Naive B cell (primary cell): ENCODE data around the gene PIK3R5. TPM values are rescaled to one million over a fixed set of nuclear protein-coding genes. Genes with fewer than 3 reads are reported as not detected.
A peak's percentile ranks its signal among the peaks of the same experiment; 100 is the strongest.

ENCODE experiments used
- ATAC-seq, 2 donors: fragments of 150-1000 bp; cut with Tn5 transposase; 2 replicates each; pipeline ENCODE4 v1.10.0; 2021; ENCODE audit warnings: low read depth in 2 of 2, mild to moderate bottlenecking in 2 of 2, moderate library complexity in 2 of 2
- DNase-seq: peaks from one replicate; pipeline ENCODE4 v3.0.0; 2022
- H3K27ac Mint-ChIP-seq, 6 donors: one replicate each; pipeline ENCODE4 v1.8.0; 2020 to 2022; ENCODE audit warnings: mild to moderate bottlenecking in 6 of 6, mixed read lengths in 6 of 6, moderate library complexity in 5 of 6, inconsistent platforms in 2 of 6
- H3K27me3 Mint-ChIP-seq, 3 donors: one replicate each; pipeline ENCODE4 v1.8.0; 2021 to 2022; ENCODE audit warnings: mixed read lengths in 3 of 3, mild to moderate bottlenecking in 1 of 3
- H3K36me3 Mint-ChIP-seq, 2 donors: one replicate each; pipeline ENCODE4 v1.8.0; 2020 to 2022; ENCODE audit warnings: mixed read lengths in 2 of 2, inconsistent platforms in 1 of 2, mild to moderate bottlenecking in 1 of 2
- H3K4me1 Mint-ChIP-seq, 3 donors: one replicate each; pipeline ENCODE4 v1.8.0; 2020 to 2022; ENCODE audit warnings: mixed read lengths in 3 of 3, inconsistent platforms in 1 of 3, mild to moderate bottlenecking in 1 of 3, moderate library complexity in 1 of 3
- H3K4me3 Mint-ChIP-seq, 8 donors: one replicate each; pipeline ENCODE4 v1.8.0; 2020 to 2022; ENCODE audit warnings: mild to moderate bottlenecking in 8 of 8, mixed read lengths in 8 of 8, moderate library complexity in 8 of 8, inconsistent platforms in 2 of 8
- H3K9me3 Mint-ChIP-seq, 7 donors: one replicate each; pipeline ENCODE4 v1.8.0; 2020 to 2022; ENCODE audit warnings: mixed read lengths in 7 of 7, mild to moderate bottlenecking in 5 of 7, inconsistent platforms in 2 of 7, moderate library complexity in 1 of 7
- polyA plus RNA-seq, 6 donors: library from polyadenylated mRNA; unstranded; fragments of 300-500 nt; fragmentation: Illumina TruSeq; gene quantifications; one replicate each; pipeline ENCODE4 v1.2.3, GENCODE V29; 2021; ENCODE audit warnings: low read depth in 6 of 6

Gene PIK3R5
- polyA plus RNA-seq, 6 donors from 2014 or later, result 9.7 to 24.8 (median 11.7) TPM

- H3K4me1 Mint-ChIP-seq, result no peaks in the 10 kb centered on the region
- ATAC-seq, result no peak
- H3K36me3 Mint-ChIP-seq, result no peaks in the 10 kb centered on the region
- H3K27ac Mint-ChIP-seq, result no peak overlapping the region
- no peak overlapping the region for H3K4me3 Mint-ChIP-seq
- no peaks in the 10 kb centered on the region for H3K27me3 Mint-ChIP-seq
- no peak for DNase-seq
- peaks cover 0 to 21% (median 5%) of the 10 kb centered on the region in 7 donors for H3K9me3 Mint-ChIP-seq
Measured at GRCh38 chr17:8975091-8975725, 9.7 kb upstream of the PIK3R5 start.

DNA sequence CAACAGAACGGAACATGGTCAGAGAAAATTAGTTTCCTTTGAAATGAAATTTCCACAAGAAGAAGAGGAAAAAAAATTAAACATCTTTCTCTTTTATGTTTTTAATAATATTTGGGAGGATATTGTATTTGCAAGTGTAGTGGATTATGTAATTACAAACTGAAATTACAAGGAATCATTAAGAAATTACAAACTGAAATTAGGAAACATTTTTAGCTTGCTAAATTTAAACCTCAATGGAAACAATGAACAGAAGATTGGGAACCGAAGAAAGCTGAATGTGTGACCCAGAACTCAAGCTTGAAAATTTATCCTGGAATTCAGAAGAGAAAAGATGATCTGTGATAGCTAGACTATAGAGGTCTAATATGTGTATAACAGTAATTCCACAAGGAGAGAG is 4.4 kb upstream of the PIK3R5 start:
- peaks cover 21 to 56% (median 26%) of the 10 kb centered on the region in 7 donors for H3K9me3 Mint-ChIP-seq
- H3K27ac Mint-ChIP-seq, result peak overlapping the region in 1 of 6 donors; percentile 94
- H3K4me3 Mint-ChIP-seq, result no peak overlapping the region
- peaks cover 19 to 25% (median 23%) of the 10 kb centered on the region in 3 donors for H3K4me1 Mint-ChIP-seq
- no peaks in the 10 kb centered on the region for H3K27me3 Mint-ChIP-seq
- H3K36me3 Mint-ChIP-seq, result peaks cover 24 to 32% of the 10 kb centered on the region in 2 donors
- no peak for DNase-seq
- ATAC-seq, result no peak

- no peaks in the 10 kb centered on the region for H3K27me3 Mint-ChIP-seq
- ATAC-seq, result no peak
- peak overlapping the region in 3 of 6 donors; percentile 7 to 91 (median 26) for H3K27ac Mint-ChIP-seq
- H3K9me3 Mint-ChIP-seq, result peaks cover 21 to 56% (median 26%) of the 10 kb centered on the region in 7 donors
- peaks cover 27 to 32% of the 10 kb centered on the region in 2 donors for H3K36me3 Mint-ChIP-seq
- H3K4me1 Mint-ChIP-seq, result peaks cover 30 to 37% (median 36%) of the 10 kb centered on the region in 3 donors
- H3K4me3 Mint-ChIP-seq, result peak overlapping the region in 3 of 8 donors; percentile 5 to 50 (median 46)
- no peak for DNase-seq
Measured at GRCh38 chr17:8968503-8968902, 3.0 kb upstream of the PIK3R5 start.

- Mint-ChIP-seq H3K4me1 (peaks cover 36 to 44% (median 42%) of the 10 kb centered on the region in 3 donors), H3K4me3 (peak overlapping the region in 5 of 8 donors; percentile 5 to 64 (median 50)), H3K27me3 (no peaks in the 10 kb centered on the region), H3K27ac (peak overlapping the region in 5 of 6 donors; percentile 0 to 91 (median 19)), H3K9me3 (peaks cover 21 to 56% (median 26%) of the 10 kb centered on the region in 7 donors), H3K36me3 (peaks cover 27 to 32% of the 10 kb centered on the region in 2 donors)
- DNase-seq (no peak), ATAC-seq (no peak)
Measured at GRCh38 chr17:8967861-8968260, 2.4 kb upstream of the PIK3R5 start.

- no peaks in the 10 kb centered on the region for H3K27me3 Mint-ChIP-seq
- peaks cover 41 to 50% (median 50%) of the 10 kb centered on the region in 3 donors for H3K4me1 Mint-ChIP-seq
- H3K9me3 Mint-ChIP-seq, result peaks cover 21 to 52% (median 26%) of the 10 kb centered on the region in 7 donors
- H3K4me3 Mint-ChIP-seq, result peak overlapping the region; percentile 52 to 100 (median 94)
- peaks cover 27 to 32% of the 10 kb centered on the region in 2 donors for H3K36me3 Mint-ChIP-seq
- peak; percentile 29 for DNase-seq
- H3K27ac Mint-ChIP-seq, result peak overlapping the region; percentile 6 to 97 (median 93)
- no peak for ATAC-seq
Measured at GRCh38 chr17:8966926-8967325, 1.4 kb upstream of the PIK3R5 start.

- ATAC-seq (peak; percentile 4 to 13), DNase-seq (peak; percentile 35)
- peak overlapping the region; percentile 91 to 99 (median 97) for H3K27ac Mint-ChIP-seq
- H3K9me3 Mint-ChIP-seq, result peaks cover 13 to 32% (median 23%) of the 10 kb centered on the region in 7 donors
- peaks cover 54 to 68% (median 67%) of the 10 kb centered on the region in 3 donors for H3K4me1 Mint-ChIP-seq
- H3K27me3 Mint-ChIP-seq, result no peaks in the 10 kb centered on the region
- peaks cover 30 to 31% of the 10 kb centered on the region in 2 donors for H3K36me3 Mint-ChIP-seq
- H3K4me3 Mint-ChIP-seq, result peak overlapping the region; percentile 79 to 100 (median 95)
Measured at GRCh38 chr17:8964801-8965393, 610 bp downstream of the PIK3R5 start.

DNA sequence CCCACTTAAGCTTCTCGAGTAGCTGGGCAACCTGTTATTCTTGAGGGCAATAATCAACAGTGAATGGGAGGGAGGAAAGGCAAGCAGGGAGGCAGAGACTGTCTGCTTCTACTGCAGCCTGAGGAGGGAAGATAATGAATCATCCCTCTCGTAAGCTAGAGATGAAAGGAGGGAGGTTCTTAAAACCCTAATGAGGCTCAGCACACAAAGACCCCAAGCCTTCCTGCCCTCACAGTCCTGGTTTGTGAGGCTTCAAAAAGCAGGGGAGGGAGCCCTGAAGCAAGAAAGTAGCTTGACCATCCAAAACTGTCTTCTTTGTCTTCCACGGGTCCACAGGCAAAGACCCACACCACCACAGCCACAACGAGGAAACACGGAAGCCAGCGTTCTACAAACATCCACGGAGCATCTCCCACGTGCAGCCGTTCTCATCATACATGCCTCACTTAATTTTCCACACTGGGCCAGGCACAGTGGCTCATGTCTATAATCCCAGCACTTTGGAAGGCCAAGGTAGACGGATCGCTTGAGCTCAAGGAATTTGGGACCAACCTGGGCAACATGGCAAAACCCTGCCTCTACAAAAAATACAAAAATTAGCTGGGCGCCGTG is 1.8 kb downstream of the PIK3R5 start:
- ATAC-seq (no peak), DNase-seq (no peak)
- H3K4me1 Mint-ChIP-seq, result peaks cover 63 to 79% (median 78%) of the 10 kb centered on the region in 3 donors
- peak overlapping the region in 5 of 6 donors; percentile 12 to 80 (median 33) for H3K27ac Mint-ChIP-seq
- H3K4me3 Mint-ChIP-seq, result peak overlapping the region; percentile 59 to 100 (median 91)
- H3K36me3 Mint-ChIP-seq, result peaks cover 32 to 33% of the 10 kb centered on the region in 2 donors
- no peaks in the 10 kb centered on the region for H3K27me3 Mint-ChIP-seq
- peaks cover 13 to 21% (median 17%) of the 10 kb centered on the region in 7 donors for H3K9me3 Mint-ChIP-seq

DNA sequence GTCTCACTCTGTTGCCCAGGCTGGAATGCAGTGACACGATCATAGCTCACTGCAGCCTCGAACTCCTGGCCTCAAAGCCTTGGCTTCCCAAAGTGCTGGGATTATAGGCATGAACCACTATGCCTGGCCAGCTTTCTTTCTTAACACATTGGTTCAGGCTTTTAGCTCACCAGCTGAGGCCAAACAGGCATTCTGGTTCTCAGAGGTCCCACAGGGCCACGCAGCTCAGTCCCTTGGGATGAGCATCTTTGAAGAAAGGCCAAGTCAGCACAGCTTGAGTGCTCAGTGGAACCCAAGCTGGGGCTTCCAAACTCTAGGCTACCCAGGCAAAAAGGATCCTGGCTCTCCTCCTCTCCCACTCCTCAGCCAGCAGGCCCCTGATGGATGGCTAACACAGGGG is 2.5 kb downstream of the PIK3R5 start:
- Mint-ChIP-seq H3K27me3 (no peaks in the 10 kb centered on the region), H3K4me3 (peak overlapping the region in 5 of 8 donors; percentile 59 to 100 (median 81)), H3K27ac (peak overlapping the region in 3 of 6 donors; percentile 12 to 93 (median 81)), H3K9me3 (peaks cover 8 to 15% (median 11%) of the 10 kb centered on the region in 7 donors), H3K4me1 (peaks cover 59 to 85% (median 82%) of the 10 kb centered on the region in 3 donors), H3K36me3 (peaks cover 27 to 28% of the 10 kb centered on the region in 2 donors)
- DNase-seq, result no peak
- no peak for ATAC-seq

DNA sequence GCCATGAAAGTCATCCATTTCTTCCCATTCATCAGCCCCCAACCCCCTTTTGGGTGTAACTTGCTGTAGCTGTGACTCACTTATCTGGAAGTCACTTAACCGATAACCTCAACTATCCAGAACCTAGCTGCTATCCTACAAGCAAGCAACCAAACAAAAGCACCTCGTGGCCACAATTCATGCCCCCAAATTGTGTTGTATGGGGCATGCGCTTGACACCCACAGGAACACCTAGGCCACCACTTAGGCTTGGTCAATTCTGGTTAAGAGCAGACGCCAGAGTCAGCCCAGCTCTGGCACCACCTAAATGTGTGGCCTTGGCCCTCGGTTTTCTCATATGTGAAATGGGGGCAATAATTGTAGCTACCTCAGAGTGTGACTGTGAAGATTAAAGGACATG is 3.7 kb downstream of the PIK3R5 start:
- Mint-ChIP-seq H3K9me3 (peaks cover 0 to 5% (median 3%) of the 10 kb centered on the region in 7 donors), H3K4me3 (peak overlapping the region in 2 of 8 donors; percentile 20 to 64), H3K4me1 (peaks cover 57 to 87% (median 83%) of the 10 kb centered on the region in 3 donors), H3K36me3 (peaks cover 25 to 29% of the 10 kb centered on the region in 2 donors), H3K27ac (no peak overlapping the region), H3K27me3 (no peaks in the 10 kb centered on the region)
- ATAC-seq, result no peak
- DNase-seq, result no peak

- Mint-ChIP-seq H3K27ac (peak overlapping the region in 2 of 6 donors; percentile 9 to 31), H3K36me3 (peaks cover 21 to 27% of the 10 kb centered on the region in 2 donors), H3K4me1 (peaks cover 59 to 91% (median 90%) of the 10 kb centered on the region in 3 donors), H3K9me3 (no peaks in the 10 kb centered on the region), H3K4me3 (peak overlapping the region in 6 of 8 donors; percentile 3 to 74 (median 38)), H3K27me3 (no peaks in the 10 kb centered on the region)
- no peak for ATAC-seq
- DNase-seq, result no peak
Measured at GRCh38 chr17:8960325-8961140, 5.0 kb downstream of the PIK3R5 start.

DNA sequence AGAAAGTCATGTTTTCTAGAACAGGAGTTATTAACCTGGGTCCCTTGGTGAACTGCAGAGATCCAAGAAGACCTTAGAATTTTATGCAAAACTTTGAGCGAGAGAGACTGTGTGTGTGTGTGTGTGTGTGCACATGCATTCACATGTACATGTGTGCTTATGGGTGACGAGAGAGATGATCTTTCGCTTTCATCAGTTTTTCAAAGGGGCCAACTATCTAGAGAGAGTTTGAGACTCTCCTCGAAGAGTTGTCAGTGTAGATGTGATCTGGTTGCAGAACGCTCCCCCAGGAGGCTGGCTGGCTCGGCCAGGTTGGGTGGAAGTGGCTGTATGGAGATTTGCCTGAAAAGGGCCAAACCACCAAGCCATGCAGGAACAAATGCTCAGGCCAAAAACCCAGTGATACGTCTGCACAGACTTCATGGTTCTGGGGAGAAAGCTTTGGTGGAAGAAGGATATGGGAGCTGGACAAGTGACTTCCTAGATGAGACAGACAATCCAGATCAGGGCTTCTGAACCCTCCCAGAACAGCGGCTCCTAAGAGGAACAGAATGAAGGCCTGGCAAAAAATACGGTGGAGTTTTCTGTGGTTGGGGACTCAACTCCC is 6.1 kb downstream of the PIK3R5 start:
- no peak for DNase-seq

DNA sequence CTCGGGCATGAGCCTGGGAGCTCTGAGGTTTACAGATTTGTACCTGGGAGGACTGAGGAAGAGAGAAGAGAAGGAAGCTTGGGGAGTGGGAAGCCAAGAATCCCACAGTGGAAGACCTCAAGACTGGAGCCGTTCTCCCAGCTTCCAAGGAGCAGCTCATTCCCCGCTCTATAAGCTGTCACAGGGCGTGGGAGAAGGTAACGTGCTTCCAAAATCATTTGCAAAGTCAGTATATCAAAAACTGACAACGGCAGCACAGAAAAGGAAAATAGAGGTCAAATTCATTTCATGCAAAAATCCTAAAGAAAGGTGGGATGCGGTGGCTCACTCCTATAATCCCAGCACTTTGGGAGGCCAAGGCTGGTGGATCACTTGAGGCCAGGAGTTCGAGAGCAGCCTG is 7.8 kb downstream of the PIK3R5 start:
- DNase-seq (no peak), ATAC-seq (no peak)
- Mint-ChIP-seq H3K36me3 (peaks cover 21 to 23% of the 10 kb centered on the region in 2 donors), H3K27ac (peak overlapping the region in 2 of 6 donors; percentile 58 to 71), H3K4me1 (peaks cover 58 to 95% (median 95%) of the 10 kb centered on the region in 3 donors), H3K4me3 (peak overlapping the region in 2 of 8 donors; percentile 51 to 53), H3K27me3 (no peaks in the 10 kb centered on the region), H3K9me3 (no peaks in the 10 kb centered on the region)

More for the DNA sequence above, 6.1 kb downstream of the PIK3R5 start:
- Mint-ChIP-seq H3K27me3 (no peaks in the 10 kb centered on the region), H3K9me3 (no peaks in the 10 kb centered on the region), H3K27ac (peak overlapping the region in 2 of 6 donors; percentile 38 to 79), H3K4me1 (peaks cover 60 to 95% (median 92%) of the 10 kb centered on the region in 3 donors), H3K4me3 (peak overlapping the region in 2 of 8 donors; percentile 7 to 47), H3K36me3 (peaks cover 21 to 27% of the 10 kb centered on the region in 2 donors)
- no peak for ATAC-seq
